OCI-LY7 (cell line): Measurements from ENCODE around the gene THAP3. TPM values are rescaled to one million over a fixed set of nuclear protein-coding genes. Genes with fewer than 3 reads are reported as not detected.
A peak's percentile ranks its signal among the peaks of the same experiment; 100 is the strongest.

ENCODE experiments used
- BruUV-seq: library from RNA; stranded (reverse); fragments of 400-500 nt; replicated peaks from 2 replicates; lab custom pipeline; 2021; lab: Mats Ljungman, UMichigan
- CTCF ChIA-PET: fragments of 300-600 bp; sonication (Branson Sonifier 250); formaldehyde crosslinking; loops from one replicate; lab custom pipeline; 2022; ENCODE audit warnings: antibody characterized with exemption; ENCODE audit not compliant: unreplicated experiment; lab: Charles Lee
- POLR2A ChIA-PET: fragments of 300-600 bp; sonication (Branson Sonifier 250); formaldehyde crosslinking; loops from one replicate; lab custom pipeline; 2022; ENCODE audit warnings: antibody characterized with exemption; lab: Charles Lee
- DNase-seq: peaks from one replicate; pipeline ENCODE4 v3.0.0-alpha.2; 2015; ENCODE audit warnings: low spot score
- H2AFZ ChIP-seq: fragments of 200-600 bp; sonication (generic), shearing (Covaris generic); 2 replicates; pipeline ENCODE4 v1.6.1; 2014; ENCODE audit warnings: mild to moderate bottlenecking, antibody characterized with exemption, low read length, moderate library complexity
- H3K27ac ChIP-seq: fragments of 200-600 bp; sonication (generic); 2 replicates; pipeline ENCODE4 v1.5.1; 2014; ENCODE audit warnings: mixed run types, low read depth, mild to moderate bottlenecking, moderate library complexity, low read length, inconsistent platforms; ENCODE audit not compliant: poor library complexity, severe bottlenecking
- H3K36me3 ChIP-seq: fragments of 200-600 bp; sonication (generic); 2 replicates; pipeline ENCODE4 v1.6.1; 2014; ENCODE audit warnings: mild to moderate bottlenecking, antibody characterized with exemption, low read length, moderate library complexity, mixed read lengths; ENCODE audit not compliant: insufficient read depth
- H3K4me1 ChIP-seq: fragments of 200-600 bp; sonication (generic); 2 replicates; pipeline ENCODE4 v1.5.1; 2014; ENCODE audit warnings: mild to moderate bottlenecking, low read length; ENCODE audit not compliant: insufficient read depth, poor library complexity, severe bottlenecking
- H3K4me2 ChIP-seq: fragments of 200-600 bp; sonication (generic); 2 replicates; pipeline ENCODE4 v1.6.1; 2014; ENCODE audit warnings: mild to moderate bottlenecking, low read length
- H3K4me3 ChIP-seq: fragments of 200-600 bp; sonication (generic); 2 replicates; pipeline ENCODE4 v1.5.1; 2014; ENCODE audit warnings: mild to moderate bottlenecking, low read depth, low read length; ENCODE audit not compliant: poor library complexity, severe bottlenecking
- H3K79me2 ChIP-seq: fragments of 200-600 bp; sonication (generic); 2 replicates; pipeline ENCODE4 v1.6.1; 2016; ENCODE audit warnings: low read depth, mild to moderate bottlenecking, low read length, moderate library complexity, mixed read lengths; ENCODE audit not compliant: insufficient read depth
- H3K9me2 ChIP-seq: fragments of 200-600 bp; sonication (generic); 2 replicates; pipeline ENCODE4 v1.6.1; 2016; ENCODE audit warnings: mild to moderate bottlenecking, low read length, mixed read lengths; ENCODE audit not compliant: insufficient read depth
- H3K9me3 ChIP-seq: fragments of 200-600 bp; sonication (generic); 2 replicates; pipeline ENCODE4 v1.6.1; 2014; ENCODE audit warnings: mild to moderate bottlenecking, mixed run types, low read length, mixed read lengths
- H4K20me1 ChIP-seq: fragments of 200-600 bp; sonication (generic); 2 replicates; pipeline ENCODE4 v1.6.1; 2014; ENCODE audit warnings: mild to moderate bottlenecking, antibody characterized with exemption, low read length, moderate library complexity, mixed read lengths; ENCODE audit not compliant: insufficient read depth
- CTCF ChIP-seq: fragments of 200-600 bp; sonication (generic); conservative IDR thresholded peaks from 2 replicates; pipeline ENCODE4 v1.5.1; 2014; ENCODE audit warnings: mild to moderate bottlenecking, antibody characterized with exemption, low read length, moderate library complexity, mixed read lengths
- EZH2phosphoT487 ChIP-seq: fragments of 200-600 bp; sonication (generic); IDR thresholded peaks from 2 replicates; pipeline ENCODE4 v1.6.1; 2018; ENCODE audit warnings: low read depth, borderline replicate concordance, mild to moderate bottlenecking, mixed run types, antibody characterized with exemption, low read length, moderate library complexity, mixed read lengths
- intact Hi-C: fragments of 100-400 bp; cut with micrococcal nuclease; formaldehyde crosslinking; loops from one replicate; pipeline ENCODE4 v1.10.0; 2022; ENCODE audit not compliant: unreplicated experiment
- total RNA-seq, 2 experiments: library from RNA; depleted of rRNA in 1 of 2; stranded (reverse); fragments of >200 nt in 1 of 2; shearing (Covaris generic) in 1 of 2; gene quantifications; 2 replicates each; pipeline ENCODE4 v1.2.3, GENCODE V29; 2014 to 2022

The THAP3 gene
- total RNA-seq, 2 experiments from 2014 or later = 17.2 to 22.4 TPM

- CTCF ChIA-PET = no interaction called here
- Histone ChIP-seq H3K36me3 (peaks cover 26% of the 10 kb centered on the region), H3K9me2 (no peaks in the 10 kb centered on the region), H3K9me3 (no peaks in the 10 kb centered on the region), H3K79me2 (peaks cover 12% of the 10 kb centered on the region), H3K27ac (no peak overlapping the region), H2AFZ (no peak overlapping the region), H4K20me1 (peaks cover 6% of the 10 kb centered on the region; the same call in 1 of the 2 replicates), H3K4me3 (peak overlapping the region; percentile 94), H3K4me2 (peak overlapping the region; percentile 80), H3K4me1 (peaks cover 17% of the 10 kb centered on the region)
- no peak for TF ChIP-seq EZH2phosphoT487
- TF ChIP-seq CTCF = no peak
- POLR2A ChIA-PET = interaction anchor here (1.4 to 1.6 kb wide), 2 partner anchors 10 kb away, joined by 3 read pairs; partner anchors contain the start of gene THAP3
- DNase-seq = no peak
- BruUV-seq = no TSS peak
- intact Hi-C loops = no loop called here
These were observed 9.5 kb upstream of the THAP3 start for GRCh38 chr1:6614929-6615785.

DNA sequence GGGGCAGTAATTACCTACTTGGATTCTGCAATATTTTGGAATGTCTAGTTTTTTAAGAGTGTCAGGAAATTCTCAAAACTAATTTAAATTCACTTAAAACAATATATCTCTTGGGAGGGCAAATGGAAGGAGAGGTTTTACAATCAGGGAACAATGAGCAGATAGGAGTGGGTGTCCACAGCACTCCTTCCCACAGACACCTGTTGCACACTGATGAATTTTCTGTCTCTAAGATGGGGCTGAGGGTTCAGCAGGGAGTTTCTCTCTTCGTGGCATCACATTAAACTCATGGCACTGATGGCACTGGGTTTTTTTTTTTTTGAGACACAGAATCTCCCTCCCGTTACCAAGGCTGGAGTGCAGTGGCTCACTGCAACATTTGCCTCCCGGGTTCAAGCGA is 5.6 kb upstream of the THAP3 start:
- CTCF ChIA-PET = no interaction called here
- Histone ChIP-seq H3K27ac (no peak overlapping the region), H3K36me3 (peaks cover 61% of the 10 kb centered on the region), H3K9me2 (no peaks in the 10 kb centered on the region), H3K4me3 (no peak overlapping the region), H3K9me3 (no peaks in the 10 kb centered on the region), H2AFZ (no peak overlapping the region), H3K79me2 (peaks cover 12% of the 10 kb centered on the region), H3K4me1 (peaks cover 19% of the 10 kb centered on the region), H4K20me1 (peaks cover 6% of the 10 kb centered on the region; the same call in 1 of the 2 replicates), H3K4me2 (no peak overlapping the region)
- intact Hi-C loops = no loop called here
- TF ChIP-seq CTCF = no peak
- TF ChIP-seq EZH2phosphoT487 = no peak
- POLR2A ChIA-PET = no interaction called here
- no peak for DNase-seq
- no TSS peak for BruUV-seq
